Cardiac septum (tissue), 1 donor: ENCODE measurements around the gene FAM20C. TPM values are rescaled to one million over a fixed set of nuclear protein-coding genes. Genes with fewer than 3 reads are reported as not detected.
"Not testable (repeated sequence)": the region's sequence is repeated elsewhere in the genome, so short reads cannot be mapped to it uniquely, and the experiment has no call there.

Experiments used
- DNase-seq: peaks from one replicate; pipeline ENCODE4 v3.0.0-alpha.2; 2020; ENCODE audit warnings: low spot score
- intact Hi-C: fragments of 100-400 bp; cut with DNase I; formaldehyde crosslinking; loops from one replicate; pipeline ENCODE4 v1.14.0; 2022
- total RNA-seq: library from RNA; stranded (reverse); fragmentation: NEBNext Ultra II Directional; extraction: Animal tissue kit (Norgen Biotek cat#: 25700); gene quantifications from one replicate; pipeline ENCODE4 v1.2.1, GENCODE V29; 2021
- donor health status: DM: no; HTN: no; CAD: no.

FAM20C gene
- total RNA-seq, 1 donor from 2014 or later: 30.2 TPM

- intact Hi-C loops: no loop called here
- no peak for DNase-seq
Observed at GRCh38 chr7:200290-200689, 7.9 kb downstream of the FAM20C start.

GRCh38 chr7:200704-201103 is 8.3 kb downstream of the FAM20C start:
- no peak for DNase-seq
- intact Hi-C loops: no loop called here

GRCh38 chr7:204326-204725 is 12.0 kb downstream of the FAM20C start:
- no peak for DNase-seq
- intact Hi-C loops: no loop called here

GRCh38 chr7:205115-206010 is 13.0 kb downstream of the FAM20C start:
- no peak for DNase-seq

GRCh38 chr7:206351-206750 is 14.0 kb downstream of the FAM20C start:
- DNase-seq, intact Hi-C loops: not testable (repeated sequence)

More at GRCh38 chr7:205115-206010, 13.0 kb downstream of the FAM20C start:
- intact Hi-C loops: no loop called here

GRCh38 chr7:207418-208129 is 15.2 kb downstream of the FAM20C start:
- intact Hi-C loops: no loop called here
- no peak for DNase-seq

GRCh38 chr7:208130-208673 is 15.8 kb downstream of the FAM20C start:
- no peak for DNase-seq
- intact Hi-C loops: no loop called here

- intact Hi-C loops: no loop called here
Observed at GRCh38 chr7:208816-209215, 16.4 kb downstream of the FAM20C start.

GRCh38 chr7:209416-209815 is 17.0 kb downstream of the FAM20C start:
- intact Hi-C loops: no loop called here
- no peak for DNase-seq

More at GRCh38 chr7:208816-209215, 16.4 kb downstream of the FAM20C start:
- no peak for DNase-seq

- no peak for DNase-seq
- intact Hi-C loops: no loop called here
Observed at GRCh38 chr7:209906-210305, 17.5 kb downstream of the FAM20C start.

GRCh38 chr7:210401-210925 is 18.1 kb downstream of the FAM20C start:
- no peak for DNase-seq
- intact Hi-C loops: no loop called here

- intact Hi-C loops: no loop called here
- DNase-seq: no peak
Observed at GRCh38 chr7:211033-211714, 18.8 kb downstream of the FAM20C start.

GRCh38 chr7:211715-212058 is 19.3 kb downstream of the FAM20C start:
- intact Hi-C loops: no loop called here
- no peak for DNase-seq

- intact Hi-C loops: no loop called here
- no peak for DNase-seq
Observed at GRCh38 chr7:212754-213153, 20.4 kb downstream of the FAM20C start.

GRCh38 chr7:213324-213993 is 21.1 kb downstream of the FAM20C start:
- DNase-seq: no peak
- intact Hi-C loops: no loop called here

GRCh38 chr7:214410-215212 is 22.2 kb downstream of the FAM20C start:
- no peak for DNase-seq
- intact Hi-C loops: no loop called here

GRCh38 chr7:216360-217300 is 24.3 kb downstream of the FAM20C start:
- intact Hi-C loops: no loop called here
- DNase-seq: no peak
